SK-N-SH (cell line): ENCODE measurements around the gene DYNLT3.

Experiments
- CTCF ChIP-seq: fragments of 200-600 bp; sonication (generic); IDR thresholded peaks from 2 replicates; pipeline ENCODE4 v1.6.1; 2017; ENCODE audit warnings: antibody characterized with exemption, mild to moderate bottlenecking, moderate library complexity
- NFIC ChIP-seq: IDR thresholded peaks from 2 replicates; pipeline ENCODE4 v1.4.0; 2012; ENCODE audit warnings: borderline replicate concordance

GRCh38 chrX:37862851-37863250, 15.5 kb upstream of the DYNLT3 start:
- TF ChIP-seq CTCF (no peak), NFIC (no peak)
